Activated T-helper 1 cell treated with anti-CD3 and anti-CD28 coated beads, Interleukin-12 subunit alpha, Interleukin-12 subunit beta, Interleukin-2, Interleukin-4 antibody, amounts not matched to agents 30 ng/mL and 10 ng/mL and 1 ng/mL, durations not matched to agents 14 hours and 24 hours and 36 hours (primary cell): Measurements from ENCODE around the gene RPN1. TPM values are rescaled to one million over a fixed set of nuclear protein-coding genes. Genes with fewer than 3 reads are reported as not detected.

Experiments
- DNase-seq: peaks from one replicate; pipeline ENCODE4 v3.0.0; 2021; ENCODE audit warnings: low spot score
- H3K27ac Mint-ChIP-seq: one replicate; pipeline ENCODE4 v1.8.0; 2021; ENCODE audit warnings: mild to moderate bottlenecking, mixed read lengths
- H3K27me3 Mint-ChIP-seq: one replicate; pipeline ENCODE4 v1.8.0; 2022; ENCODE audit warnings: mild to moderate bottlenecking, moderate library complexity, mixed read lengths; ENCODE audit not compliant: insufficient read depth
- H3K36me3 Mint-ChIP-seq: one replicate; pipeline ENCODE4 v1.8.0; 2021; ENCODE audit warnings: low read depth, mixed read lengths
- H3K4me1 Mint-ChIP-seq: one replicate; pipeline ENCODE4 v1.8.0; 2021; ENCODE audit warnings: low read depth, mixed read lengths
- H3K4me3 Mint-ChIP-seq: one replicate; pipeline ENCODE4 v1.8.0; 2021; ENCODE audit warnings: mild to moderate bottlenecking, moderate library complexity, mixed read lengths
- H3K9me3 Mint-ChIP-seq: one replicate; pipeline ENCODE4 v1.8.0; 2021; ENCODE audit warnings: mixed read lengths
- intact Hi-C: fragments of 100-400 bp; cut with micrococcal nuclease; formaldehyde crosslinking; loops from one replicate; pipeline ENCODE4 v1.15.1; 2024
- total RNA-seq: library from RNA; stranded (reverse); gene quantifications from 2 replicates; pipeline ENCODE4 v1.2.3, GENCODE V29; 2022

Gene RPN1
- total RNA-seq, result 190 and 194 TPM in 2 replicates

GRCh38 chr3:128650096-128651050 is at the start of gene RPN1:
Gene RPN1, minus strand, starts transcription at chr3:128650818. Its CDS starts 18 bp downstream, at chr3:128650800.
- no peaks in the 10 kb centered on the region for H3K9me3 Mint-ChIP-seq
- peaks cover 4% of the 10 kb centered on the region for H3K36me3 Mint-ChIP-seq
- peak within 1 kb of the TSS; percentile 92 for H3K27ac Mint-ChIP-seq
- no peaks in the 10 kb centered on the region for H3K27me3 Mint-ChIP-seq
- DNase-seq, result peak; percentile 94
- peaks cover 26% of the 10 kb centered on the region for H3K4me1 Mint-ChIP-seq
- H3K4me3 Mint-ChIP-seq, result peak within 1 kb of the TSS; percentile 90
- intact Hi-C loops, result loop anchor here (1.0 to 5.0 kb wide), 9 partner anchors 30 to 977 kb away; partner anchors contain the start of genes ACAD9, EEFSEC and IFT122

- intact Hi-C loops, result no loop called here
- H3K27me3 Mint-ChIP-seq, result peaks cover 8% of the 10 kb centered on the region
- H3K9me3 Mint-ChIP-seq, result no peaks in the 10 kb centered on the region
- no peak overlapping the region for H3K27ac Mint-ChIP-seq
- peak overlapping the region; percentile 58 for H3K4me3 Mint-ChIP-seq
- H3K36me3 Mint-ChIP-seq, result no peaks in the 10 kb centered on the region
- DNase-seq, result no peak
- no peaks in the 10 kb centered on the region for H3K4me1 Mint-ChIP-seq
These were observed 47.8 kb upstream of the RPN1 start for GRCh38 chr3:128698211-128699047.

GRCh38 chr3:128697341-128697740 is 46.7 kb upstream of the RPN1 start:
- intact Hi-C loops, result no loop called here
- H3K36me3 Mint-ChIP-seq, result no peaks in the 10 kb centered on the region

GRCh38 chr3:128693696-128694095 is 43.1 kb upstream of the RPN1 start:
- Mint-ChIP-seq H3K36me3 (no peaks in the 10 kb centered on the region), H3K4me3 (no peak overlapping the region), H3K9me3 (no peaks in the 10 kb centered on the region), H3K4me1 (no peaks in the 10 kb centered on the region), H3K27ac (no peak overlapping the region), H3K27me3 (peaks cover 14% of the 10 kb centered on the region)
- no peak for DNase-seq
- intact Hi-C loops, result no loop called here

More at GRCh38 chr3:128697341-128697740, 46.7 kb upstream of the RPN1 start:
- Mint-ChIP-seq H3K27ac (no peak overlapping the region), H3K4me3 (no peak overlapping the region), H3K9me3 (no peaks in the 10 kb centered on the region), H3K27me3 (peaks cover 12% of the 10 kb centered on the region), H3K4me1 (no peaks in the 10 kb centered on the region)
- DNase-seq, result no peak

- H3K9me3 Mint-ChIP-seq, result no peaks in the 10 kb centered on the region
- no peak overlapping the region for H3K4me3 Mint-ChIP-seq
- H3K4me1 Mint-ChIP-seq, result peaks cover 7% of the 10 kb centered on the region
- intact Hi-C loops, result no loop called here
- H3K36me3 Mint-ChIP-seq, result no peaks in the 10 kb centered on the region
- DNase-seq, result no peak
- no peak overlapping the region for H3K27ac Mint-ChIP-seq
- peaks cover 6% of the 10 kb centered on the region for H3K27me3 Mint-ChIP-seq
These were observed 38.4 kb upstream of the RPN1 start for GRCh38 chr3:128689060-128689459.

GRCh38 chr3:128686465-128686864 is 35.8 kb upstream of the RPN1 start:
- peaks cover 2% of the 10 kb centered on the region for H3K27me3 Mint-ChIP-seq
- H3K4me1 Mint-ChIP-seq, result peaks cover 15% of the 10 kb centered on the region
- H3K4me3 Mint-ChIP-seq, result no peak overlapping the region
- DNase-seq, result no peak
- no peaks in the 10 kb centered on the region for H3K9me3 Mint-ChIP-seq
- intact Hi-C loops, result no loop called here
- H3K27ac Mint-ChIP-seq, result no peak overlapping the region
- peaks cover under 1% of the 10 kb centered on the region for H3K36me3 Mint-ChIP-seq

GRCh38 chr3:128684986-128685726 is 34.5 kb upstream of the RPN1 start:
- no peak overlapping the region for H3K4me3 Mint-ChIP-seq
- no peaks in the 10 kb centered on the region for H3K27me3 Mint-ChIP-seq
- H3K9me3 Mint-ChIP-seq, result no peaks in the 10 kb centered on the region
- H3K4me1 Mint-ChIP-seq, result peaks cover 19% of the 10 kb centered on the region
- intact Hi-C loops, result no loop called here
- DNase-seq, result no peak
- no peak overlapping the region for H3K27ac Mint-ChIP-seq
- peaks cover 1% of the 10 kb centered on the region for H3K36me3 Mint-ChIP-seq

GRCh38 chr3:128683957-128684356 is 33.3 kb upstream of the RPN1 start:
- Mint-ChIP-seq H3K4me3 (no peak overlapping the region), H3K27ac (no peak overlapping the region), H3K4me1 (peaks cover 27% of the 10 kb centered on the region), H3K9me3 (no peaks in the 10 kb centered on the region), H3K27me3 (no peaks in the 10 kb centered on the region), H3K36me3 (peaks cover 1% of the 10 kb centered on the region)
- DNase-seq, result no peak
- intact Hi-C loops, result no loop called here

- intact Hi-C loops, result no loop called here
- H3K4me1 Mint-ChIP-seq, result peaks cover 27% of the 10 kb centered on the region
- H3K27ac Mint-ChIP-seq, result peak overlapping the region; percentile 89
- no peak for DNase-seq
- peaks cover 5% of the 10 kb centered on the region for H3K36me3 Mint-ChIP-seq
- no peaks in the 10 kb centered on the region for H3K27me3 Mint-ChIP-seq
- no peaks in the 10 kb centered on the region for H3K9me3 Mint-ChIP-seq
- H3K4me3 Mint-ChIP-seq, result peak overlapping the region; percentile 85
These were observed 30.8 kb upstream of the RPN1 start for GRCh38 chr3:128681369-128681829.

- Mint-ChIP-seq H3K4me1 (peaks cover 29% of the 10 kb centered on the region), H3K4me3 (peak overlapping the region; percentile 85), H3K36me3 (peaks cover 5% of the 10 kb centered on the region), H3K9me3 (no peaks in the 10 kb centered on the region), H3K27ac (peak overlapping the region; percentile 89), H3K27me3 (no peaks in the 10 kb centered on the region)
- DNase-seq, result peak; percentile 96
- intact Hi-C loops, result loop anchor here (1.0 kb wide), 10 partner anchors 30 to 243 kb away; partner anchors contain the start of genes ACAD9, RAB7A and RPN1
These were observed 30.2 kb upstream of the RPN1 start for GRCh38 chr3:128680603-128681368.

GRCh38 chr3:128679338-128679737 is 28.7 kb upstream of the RPN1 start:
- Mint-ChIP-seq H3K9me3 (no peaks in the 10 kb centered on the region), H3K4me3 (peak overlapping the region; percentile 85), H3K36me3 (peaks cover 8% of the 10 kb centered on the region), H3K27me3 (peaks cover 3% of the 10 kb centered on the region), H3K27ac (no peak overlapping the region), H3K4me1 (peaks cover 32% of the 10 kb centered on the region)
- intact Hi-C loops, result no loop called here
- no peak for DNase-seq
